Uterus (tissue), 4 donors: ENCODE data around the gene CELF4. TPM values are rescaled to one million over a fixed set of nuclear protein-coding genes. Genes with fewer than 3 reads are reported as not detected.

ENCODE experiments used
- DNase-seq, 2 donors: peaks; one replicate each; pipeline ENCODE4 v3.0.0-alpha.2; 2019 to 2020
- H3K27ac ChIP-seq, 2 donors: fragments of 200-600 bp; sonication (generic); 1 replicate in 1 of 2; 2 replicates in 1 of 2; pipeline ENCODE4 v1.5.1; 2016 to 2018
- H3K27me3 ChIP-seq, 2 donors: fragments of 200-600 bp; sonication (generic); one replicate each; pipeline ENCODE4 v1.5.1; 2018 to 2019; ENCODE audit warnings: control low read depth in 1 of 2
- H3K36me3 ChIP-seq, 2 donors: fragments of 200-600 bp; sonication (generic); one replicate each; pipeline ENCODE4 v1.5.1; 2019; ENCODE audit warnings: control low read depth in 1 of 2
- H3K4me1 ChIP-seq, 2 donors: fragments of 200-600 bp; sonication (generic); one replicate each; pipeline ENCODE4 v1.5.1; 2018 to 2019; ENCODE audit warnings: control low read depth in 1 of 2
- H3K4me3 ChIP-seq, 2 donors: fragments of 200-600 bp; sonication (generic); 1 replicate in 1 of 2; 2 replicates in 1 of 2; pipeline ENCODE4 v1.5.1; 2018 to 2019; ENCODE audit warnings: mild to moderate bottlenecking in 1 of 2
- H3K9me3 ChIP-seq, 2 donors: fragments of 200-600 bp; sonication (generic); one replicate each; pipeline ENCODE4 v1.5.1; 2019; ENCODE audit warnings: control low read depth in 1 of 2
- CTCF ChIP-seq, 4 experiments: fragments of 200-600 bp in 2 of 4; fragments of 450-650 bp in 2 of 4; sonication (generic) in 2 of 4; IDR thresholded peaks; one replicate each; pipeline ENCODE4 v1.5.1; 2016 to 2019; ENCODE audit warnings: antibody characterized with exemption in 4 of 4, mild to moderate bottlenecking in 2 of 4, moderate library complexity in 1 of 4
- POLR2A ChIP-seq, 2 donors: fragments of 450-650 bp; IDR thresholded peaks; one replicate each; pipeline ENCODE4 v1.6.1; 2016; ENCODE audit warnings: antibody characterized with exemption in 2 of 2, mild to moderate bottlenecking in 1 of 2, moderate library complexity in 1 of 2
- intact Hi-C: fragments of 100-400 bp; cut with DNase I; formaldehyde crosslinking; loops from one replicate; pipeline ENCODE4 v1.15.1; 2023; ENCODE audit warnings: low total_unique reads
- total RNA-seq, 4 donors: library from RNA; depleted of rRNA in 3 of 4; stranded (reverse); fragments of >200 nt in 3 of 4; gene quantifications; one replicate each; pipeline versions ENCODE4 v1.1.0 to v1.2.4, GENCODE V29; 2014 to 2023
- donor health status: DM: yes; HTN: yes; CAD: no.

CELF4 gene
- total RNA-seq, 4 donors from 2014 or later = 0.18 to 1.7 TPM; not detected in 2

GRCh38 chr18:37519510-37520135 lies 46.0 kb downstream of the CELF4 start:
- no peak for DNase-seq
- intact Hi-C loops = no loop called here
- Histone ChIP-seq H3K4me3 (no peak overlapping the region), H3K27me3 (no peaks in the 10 kb centered on the region), H3K4me1 (peaks cover 0 to 5% of the 10 kb centered on the region in 2 donors), H3K36me3 (no peaks in the 10 kb centered on the region), H3K9me3 (no peaks in the 10 kb centered on the region), H3K27ac (no peak overlapping the region)
- TF ChIP-seq POLR2A (IDR thresholded peaks at IDR 0.05) = no peak
- no peak for TF ChIP-seq CTCF (IDR thresholded peaks at IDR 0.05)

GRCh38 chr18:37516361-37516853 lies 49.2 kb downstream of the CELF4 start:
- no peak for TF ChIP-seq POLR2A (IDR thresholded peaks at IDR 0.05)
- no peak for TF ChIP-seq CTCF (IDR thresholded peaks at IDR 0.05)
- no peak overlapping the region for H3K27ac ChIP-seq
- intact Hi-C loops = no loop called here

GRCh38 chr18:37514953-37515352 lies 50.6 kb downstream of the CELF4 start:
- no peak for TF ChIP-seq CTCF (IDR thresholded peaks at IDR 0.05)
- no peak for TF ChIP-seq POLR2A (IDR thresholded peaks at IDR 0.05)
- no peaks in the 10 kb centered on the region for H3K36me3 ChIP-seq
- no peak overlapping the region for H3K27ac ChIP-seq
- H3K4me3 ChIP-seq = no peak overlapping the region
- H3K27me3 ChIP-seq = no peaks in the 10 kb centered on the region
- H3K4me1 ChIP-seq = peaks cover 0 to 5% of the 10 kb centered on the region in 2 donors
- H3K9me3 ChIP-seq = no peaks in the 10 kb centered on the region
- intact Hi-C loops = no loop called here
- no peak for DNase-seq

More at GRCh38 chr18:37516361-37516853, 49.2 kb downstream of the CELF4 start:
- Histone ChIP-seq H3K4me1 (peaks cover 0 to 5% of the 10 kb centered on the region in 2 donors), H3K27me3 (no peaks in the 10 kb centered on the region), H3K4me3 (no peak overlapping the region), H3K9me3 (no peaks in the 10 kb centered on the region), H3K36me3 (no peaks in the 10 kb centered on the region)
- DNase-seq = no peak

GRCh38 chr18:37512400-37512799 lies 53.2 kb downstream of the CELF4 start:
- no peaks in the 10 kb centered on the region for H3K9me3 ChIP-seq
- no peak overlapping the region for H3K4me3 ChIP-seq
- TF ChIP-seq POLR2A (IDR thresholded peaks at IDR 0.05) (no peak), CTCF (IDR thresholded peaks at IDR 0.05) (no peak)
- H3K27ac ChIP-seq = no peak overlapping the region
- H3K4me1 ChIP-seq = no peaks in the 10 kb centered on the region
- intact Hi-C loops = no loop called here
- DNase-seq = no peak
- H3K27me3 ChIP-seq = no peaks in the 10 kb centered on the region
- H3K36me3 ChIP-seq = no peaks in the 10 kb centered on the region

- Histone ChIP-seq H3K36me3 (no peaks in the 10 kb centered on the region), H3K4me1 (no peaks in the 10 kb centered on the region), H3K27ac (no peak overlapping the region), H3K27me3 (no peaks in the 10 kb centered on the region), H3K4me3 (no peak overlapping the region), H3K9me3 (no peaks in the 10 kb centered on the region)
- intact Hi-C loops = no loop called here
- no peak for TF ChIP-seq CTCF (IDR thresholded peaks at IDR 0.05)
- TF ChIP-seq POLR2A (IDR thresholded peaks at IDR 0.05) = no peak
- no peak for DNase-seq
Observed at GRCh38 chr18:37511721-37512298, 53.8 kb downstream of the CELF4 start.
